GM18517 (cell line): ENCODE measurements around the gene ST6GALNAC4.
"Not testable (repeated sequence)": the region's sequence is repeated elsewhere in the genome, so short reads cannot be mapped to it uniquely, and the experiment has no call there.

ENCODE experiments used
- ATAC-seq: cut with Tn5 transposase; IDR thresholded peaks from one replicate; pipeline ENCODE4 v1.9.1; 2021; ENCODE audit warnings: mild to moderate bottlenecking, moderate library complexity; ENCODE audit not compliant: unreplicated experiment

Gene ST6GALNAC4

GRCh38 chr9:127874301-127875221, 42.3 kb downstream of the ST6GALNAC4 start:
- no peak for ATAC-seq

- no peak for ATAC-seq
Observed at GRCh38 chr9:127873886-127874285, 43.0 kb downstream of the ST6GALNAC4 start.

- ATAC-seq: no peak
Observed at GRCh38 chr9:127873223-127873691, 43.6 kb downstream of the ST6GALNAC4 start.

GRCh38 chr9:127872369-127873222, 44.2 kb downstream of the ST6GALNAC4 start:
- no peak for ATAC-seq

- ATAC-seq: no peak
Observed at GRCh38 chr9:127871531-127871930, 45.3 kb downstream of the ST6GALNAC4 start.

- no peak for ATAC-seq
Observed at GRCh38 chr9:127870887-127871286, 46.0 kb downstream of the ST6GALNAC4 start.

GRCh38 chr9:127870153-127870491, 46.7 kb downstream of the ST6GALNAC4 start:
- not testable (repeated sequence) for ATAC-seq

- no peak for ATAC-seq
Observed at GRCh38 chr9:127869310-127870152, 47.3 kb downstream of the ST6GALNAC4 start.

- ATAC-seq: no peak
Observed at GRCh38 chr9:127868278-127868902, 48.5 kb downstream of the ST6GALNAC4 start.

GRCh38 chr9:127867356-127868277, 49.2 kb downstream of the ST6GALNAC4 start:
- no peak for ATAC-seq

- ATAC-seq: no peak
Observed at GRCh38 chr9:127866535-127866934, 50.3 kb downstream of the ST6GALNAC4 start.

- ATAC-seq: no peak
Observed at GRCh38 chr9:127865645-127866464, 51.0 kb downstream of the ST6GALNAC4 start.

- ATAC-seq: no peak
Observed at GRCh38 chr9:127863191-127863621, 53.6 kb downstream of the ST6GALNAC4 start.

GRCh38 chr9:127862075-127863011, 54.5 kb downstream of the ST6GALNAC4 start:
- no peak for ATAC-seq

GRCh38 chr9:127860779-127861178, 56.1 kb downstream of the ST6GALNAC4 start:
- no peak for ATAC-seq

GRCh38 chr9:127860260-127860659, 56.6 kb downstream of the ST6GALNAC4 start:
- no peak for ATAC-seq

- ATAC-seq: no peak
Observed at GRCh38 chr9:127858041-127858512, 58.8 kb downstream of the ST6GALNAC4 start.
